WTC11 (cell line): ENCODE data around the gene FASTK.

Source experiments
- ATF1 ChIP-seq: sonication (generic); formaldehyde crosslinking; IDR thresholded peaks from 2 replicates; pipeline ENCODE4 v1.8.1; 2023; ENCODE audit warnings: mild to moderate bottlenecking, moderate library complexity, missing genetic modification reagents
- CTCF ChIP-seq: fragments of 200-600 bp; IDR thresholded peaks from 2 replicates; pipeline ENCODE4 v1.8.0; 2022; ENCODE audit warnings: antibody characterized with exemption
- FOXP1 ChIP-seq: sonication (generic); formaldehyde crosslinking; IDR thresholded peaks from 2 replicates; pipeline ENCODE4 v1.8.0; 2022; ENCODE audit warnings: missing genetic modification reagents, mild to moderate bottlenecking, moderate library complexity, borderline replicate concordance
- JUN ChIP-seq: sonication (generic); formaldehyde crosslinking; IDR thresholded peaks from 2 replicates; pipeline ENCODE4 v1.8.0; 2023; ENCODE audit warnings: mild to moderate bottlenecking, missing genetic modification reagents
- MAX ChIP-seq: sonication (generic); formaldehyde crosslinking; IDR thresholded peaks from 2 replicates; pipeline ENCODE4 v1.8.0; 2022; ENCODE audit warnings: mild to moderate bottlenecking, missing genetic modification reagents
- MYBL2 ChIP-seq: sonication (generic); formaldehyde crosslinking; IDR thresholded peaks from 2 replicates; pipeline ENCODE4 v1.8.1; 2023; ENCODE audit warnings: mild to moderate bottlenecking, moderate library complexity, missing genetic modification reagents
- STAT6 ChIP-seq: sonication (generic); formaldehyde crosslinking; conservative IDR thresholded peaks from 2 replicates; pipeline ENCODE4 v1.8.1; 2023; ENCODE audit warnings: mild to moderate bottlenecking, low read depth, missing genetic modification reagents, moderate library complexity
- TCF7 ChIP-seq: sonication (generic); formaldehyde crosslinking; IDR thresholded peaks from 2 replicates; pipeline ENCODE4 v1.8.0; 2022; ENCODE audit warnings: mild to moderate bottlenecking, low read depth, missing genetic modification reagents, moderate library complexity
- TEAD1 ChIP-seq: sonication (generic); formaldehyde crosslinking; IDR thresholded peaks from 2 replicates; pipeline ENCODE4 v1.8.0; 2022; ENCODE audit warnings: mild to moderate bottlenecking, missing genetic modification reagents
- USF2 ChIP-seq: sonication (generic); formaldehyde crosslinking; IDR thresholded peaks from 2 replicates; pipeline ENCODE4 v1.8.1; 2023; ENCODE audit warnings: mild to moderate bottlenecking, missing genetic modification reagents, moderate library complexity
- ZNF219 ChIP-seq: sonication (generic); formaldehyde crosslinking; IDR thresholded peaks from 2 replicates; pipeline ENCODE4 v1.8.0; 2023; ENCODE audit warnings: missing genetic modification reagents, mild to moderate bottlenecking, borderline replicate concordance

- TF ChIP-seq FOXP1 (CRISPR knock-in tag) (peak; percentile 99), TCF7 (CRISPR knock-in tag) (peak; percentile 96), ZNF219 (CRISPR knock-in tag) (peak; percentile 95; the same call in 1 of the 2 replicates), USF2 (CRISPR knock-in tag) (no peak; the same call in 1 of the 2 replicates), JUN (CRISPR knock-in tag) (peak; percentile 98), MAX (CRISPR knock-in tag) (peak; percentile 99), CTCF (no peak), TEAD1 (CRISPR knock-in tag) (peak; percentile 98), MYBL2 (peak; percentile 95), STAT6 (CRISPR knock-in tag) (no peak), ATF1 (peak; percentile 93; the same call in 1 of the 2 replicates)
Measured at GRCh38 chr7:151051108-151051507, 29.5 kb downstream of the FASTK start.
